ENCODE results near the gene LRP1B.

DNA sequence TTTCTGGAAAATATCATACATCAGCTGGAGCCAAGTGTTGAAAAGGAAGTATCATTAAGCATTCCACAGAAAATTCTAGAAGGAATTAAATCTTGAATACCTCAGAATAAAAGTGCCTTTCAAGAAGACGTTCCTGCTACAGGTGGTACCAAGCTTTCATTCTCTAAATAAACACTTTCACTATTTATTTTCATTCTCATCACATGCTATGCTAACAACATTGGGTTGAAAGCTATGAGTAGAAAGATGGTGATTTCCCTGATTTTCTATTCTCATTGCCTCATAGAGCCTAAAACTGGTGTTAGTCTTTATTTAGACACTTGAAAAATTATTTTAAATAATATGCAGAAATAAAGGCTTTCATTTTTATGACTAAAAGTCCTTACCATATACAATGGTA is 324.7 kb downstream of the LRP1B start:
- TF ChIP-seq, protein P1, sequence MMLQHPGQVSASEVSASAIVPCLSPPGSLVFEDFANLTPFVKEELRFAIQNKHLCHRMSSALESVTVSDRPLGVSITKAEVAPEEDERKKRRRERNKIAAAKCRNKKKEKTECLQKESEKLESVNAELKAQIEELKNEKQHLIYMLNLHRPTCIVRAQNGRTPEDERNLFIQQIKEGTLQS (IDR thresholded peaks at IDR 0.05): no peak
- TF ChIP-seq TAF1 (conservative IDR thresholded peaks at IDR 0.05) (no peak), SP1 (IDR thresholded peaks at IDR 0.05) (no peak), NR2F2 (IDR thresholded peaks at IDR 0.05) (no peak), EGR1 (IDR thresholded peaks at IDR 0.05; ENCODE audit: low read depth in 2 of 2) (no peak), YY1 (IDR thresholded peaks at IDR 0.05) (no peak), FOXA1 (IDR thresholded peaks at IDR 0.05) (no peak), RAD21 (IDR thresholded peaks at IDR 0.05) (no peak), GABPA (IDR thresholded peaks at IDR 0.05 in 1 of 2, conservative IDR thresholded peaks at IDR 0.05 in 1 of 2) (no peak)
- TF ChIP-seq, protein P2, sequence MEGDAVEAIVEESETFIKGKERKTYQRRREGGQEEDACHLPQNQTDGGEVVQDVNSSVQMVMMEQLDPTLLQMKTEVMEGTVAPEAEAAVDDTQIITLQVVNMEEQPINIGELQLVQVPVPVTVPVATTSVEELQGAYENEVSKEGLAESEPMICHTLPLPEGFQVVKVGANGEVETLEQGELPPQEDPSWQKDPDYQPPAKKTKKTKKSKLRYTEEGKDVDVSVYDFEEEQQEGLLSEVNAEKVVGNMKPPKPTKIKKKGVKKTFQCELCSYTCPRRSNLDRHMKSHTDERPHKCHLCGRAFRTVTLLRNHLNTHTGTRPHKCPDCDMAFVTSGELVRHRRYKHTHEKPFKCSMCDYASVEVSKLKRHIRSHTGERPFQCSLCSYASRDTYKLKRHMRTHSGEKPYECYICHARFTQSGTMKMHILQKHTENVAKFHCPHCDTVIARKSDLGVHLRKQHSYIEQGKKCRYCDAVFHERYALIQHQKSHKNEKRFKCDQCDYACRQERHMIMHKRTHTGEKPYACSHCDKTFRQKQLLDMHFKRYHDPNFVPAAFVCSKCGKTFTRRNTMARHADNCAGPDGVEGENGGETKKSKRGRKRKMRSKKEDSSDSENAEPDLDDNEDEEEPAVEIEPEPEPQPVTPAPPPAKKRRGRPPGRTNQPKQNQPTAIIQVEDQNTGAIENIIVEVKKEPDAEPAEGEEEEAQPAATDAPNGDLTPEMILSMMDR (IDR thresholded peaks at IDR 0.05; ENCODE audit: low read depth, low read length, missing input control): no peak
- TF ChIP-seq, protein P3, sequence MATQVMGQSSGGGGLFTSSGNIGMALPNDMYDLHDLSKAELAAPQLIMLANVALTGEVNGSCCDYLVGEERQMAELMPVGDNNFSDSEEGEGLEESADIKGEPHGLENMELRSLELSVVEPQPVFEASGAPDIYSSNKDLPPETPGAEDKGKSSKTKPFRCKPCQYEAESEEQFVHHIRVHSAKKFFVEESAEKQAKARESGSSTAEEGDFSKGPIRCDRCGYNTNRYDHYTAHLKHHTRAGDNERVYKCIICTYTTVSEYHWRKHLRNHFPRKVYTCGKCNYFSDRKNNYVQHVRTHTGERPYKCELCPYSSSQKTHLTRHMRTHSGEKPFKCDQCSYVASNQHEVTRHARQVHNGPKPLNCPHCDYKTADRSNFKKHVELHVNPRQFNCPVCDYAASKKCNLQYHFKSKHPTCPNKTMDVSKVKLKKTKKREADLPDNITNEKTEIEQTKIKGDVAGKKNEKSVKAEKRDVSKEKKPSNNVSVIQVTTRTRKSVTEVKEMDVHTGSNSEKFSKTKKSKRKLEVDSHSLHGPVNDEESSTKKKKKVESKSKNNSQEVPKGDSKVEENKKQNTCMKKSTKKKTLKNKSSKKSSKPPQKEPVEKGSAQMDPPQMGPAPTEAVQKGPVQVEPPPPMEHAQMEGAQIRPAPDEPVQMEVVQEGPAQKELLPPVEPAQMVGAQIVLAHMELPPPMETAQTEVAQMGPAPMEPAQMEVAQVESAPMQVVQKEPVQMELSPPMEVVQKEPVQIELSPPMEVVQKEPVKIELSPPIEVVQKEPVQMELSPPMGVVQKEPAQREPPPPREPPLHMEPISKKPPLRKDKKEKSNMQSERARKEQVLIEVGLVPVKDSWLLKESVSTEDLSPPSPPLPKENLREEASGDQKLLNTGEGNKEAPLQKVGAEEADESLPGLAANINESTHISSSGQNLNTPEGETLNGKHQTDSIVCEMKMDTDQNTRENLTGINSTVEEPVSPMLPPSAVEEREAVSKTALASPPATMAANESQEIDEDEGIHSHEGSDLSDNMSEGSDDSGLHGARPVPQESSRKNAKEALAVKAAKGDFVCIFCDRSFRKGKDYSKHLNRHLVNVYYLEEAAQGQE (IDR thresholded peaks at IDR 0.05): no peak
